Activated T-helper 9 cell treated with anti-CD3 and anti-CD28 coated beads, Interleukin-2, amount 50 U/mL, for 16 hours (primary cell): ENCODE measurements around the gene ZBTB7B.

ENCODE experiments used
- DNase-seq: peaks from one replicate; pipeline ENCODE4 v3.0.0-alpha.2; 2020; ENCODE audit warnings: low read depth

Gene ZBTB7B

DNA sequence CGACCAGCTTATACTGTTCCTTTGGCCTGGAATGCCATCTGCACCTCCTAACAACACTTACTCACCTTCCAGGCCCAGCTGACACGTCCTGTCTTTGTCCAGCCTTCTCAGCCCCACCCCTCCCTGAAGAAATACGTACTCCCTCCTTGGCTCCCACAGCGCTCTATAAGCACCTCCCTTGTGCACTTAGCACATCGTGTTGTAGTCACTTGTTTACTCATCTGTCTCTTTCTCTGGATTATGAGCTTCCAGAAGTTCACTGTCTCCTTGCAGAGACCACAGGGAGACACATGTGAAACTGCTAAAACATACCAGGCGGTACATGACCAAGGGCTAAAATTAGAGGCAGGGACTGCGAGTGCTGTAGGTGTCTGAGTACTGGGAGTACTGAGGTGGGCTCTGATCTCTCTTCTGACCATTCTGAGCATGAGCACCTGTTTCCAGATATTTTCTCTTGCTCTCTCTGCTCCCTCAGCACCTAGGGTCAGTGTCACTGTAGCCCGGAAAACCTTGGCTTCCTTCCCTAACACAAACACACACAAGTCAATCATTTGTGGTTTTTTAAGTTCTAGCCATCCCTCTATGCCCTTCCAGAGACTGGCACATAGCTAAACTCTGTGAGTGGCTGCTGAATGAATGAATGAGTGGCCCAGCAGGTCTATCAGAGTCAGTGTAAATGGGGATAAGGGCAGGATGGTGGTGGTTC lies 36.2 kb downstream of the ZBTB7B start:
- DNase-seq, result no peak

DNA sequence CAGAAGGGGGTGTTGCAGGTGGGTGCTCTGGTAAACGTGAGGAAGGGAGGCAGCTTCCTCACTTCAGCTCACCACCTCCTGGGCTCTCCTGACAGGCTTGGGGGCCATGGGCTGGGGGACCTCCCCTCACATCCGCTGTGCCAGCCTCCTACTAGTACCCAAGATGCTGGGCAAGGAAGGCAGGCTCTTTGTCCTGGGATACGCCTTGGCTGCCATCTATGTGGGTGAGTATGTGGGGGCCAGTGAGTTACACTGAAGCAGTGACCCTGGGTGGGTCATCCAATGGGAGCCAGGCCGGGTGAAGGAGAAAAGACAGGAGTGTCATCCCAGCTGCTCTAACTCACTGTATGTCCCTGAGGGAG lies 36.7 kb downstream of the ZBTB7B start:
- DNase-seq, result no peak

DNA sequence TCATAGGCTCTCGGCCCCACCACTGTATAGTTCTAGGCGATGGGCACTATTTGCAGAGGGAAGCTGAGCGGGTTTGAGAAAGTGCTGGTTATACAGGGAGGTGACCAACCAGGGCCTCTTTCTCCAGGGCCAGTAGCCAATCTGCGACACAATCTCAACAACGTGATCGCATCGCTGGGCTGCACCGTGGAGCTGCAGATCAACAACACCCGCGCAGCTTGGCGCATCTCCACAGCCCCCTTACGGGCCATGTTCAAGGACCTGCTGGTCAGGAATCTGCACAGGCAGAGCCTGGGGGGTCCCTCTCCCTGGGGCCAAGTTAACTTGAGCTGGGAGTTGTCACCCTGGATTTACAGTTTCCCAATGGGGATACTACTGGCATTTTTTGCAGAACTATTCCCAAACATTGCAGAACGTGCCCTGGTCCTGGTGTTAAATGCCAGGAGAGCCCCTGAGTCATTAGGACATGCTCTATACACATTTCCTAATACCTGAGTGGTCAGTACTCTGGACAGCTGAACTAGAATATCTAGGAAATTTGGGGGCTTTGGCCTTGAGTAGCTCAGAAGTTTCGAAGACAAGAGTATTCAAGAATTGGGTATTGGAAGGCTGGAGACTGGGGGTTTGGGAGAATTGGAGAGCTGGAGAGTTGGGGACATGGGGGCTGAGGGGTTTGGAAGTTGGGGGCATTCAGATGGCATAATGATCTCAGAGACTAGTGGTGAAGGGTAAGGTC lies 37.9 kb downstream of the ZBTB7B start:
- no peak for DNase-seq

DNA sequence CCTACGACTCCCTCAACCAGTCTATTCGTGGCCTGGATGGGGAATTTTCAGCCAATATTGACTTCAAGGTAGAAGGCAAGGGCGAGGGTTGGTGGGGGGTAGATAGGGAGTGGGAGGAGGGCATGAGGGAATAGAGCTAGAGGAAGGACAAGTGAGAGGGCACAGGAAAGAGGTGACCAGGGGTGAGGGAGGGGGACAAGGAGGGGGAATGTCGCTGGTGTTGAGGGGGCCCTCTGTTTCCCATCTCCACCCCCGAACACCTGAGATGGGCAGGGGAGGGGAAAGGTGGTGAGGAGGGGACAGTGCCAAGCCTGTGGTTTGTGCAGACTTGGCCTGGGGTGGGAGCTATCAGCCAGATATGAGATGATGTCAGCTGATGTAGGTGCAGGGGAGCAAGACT lies 40.2 kb downstream of the ZBTB7B start:
- no peak for DNase-seq

DNA sequence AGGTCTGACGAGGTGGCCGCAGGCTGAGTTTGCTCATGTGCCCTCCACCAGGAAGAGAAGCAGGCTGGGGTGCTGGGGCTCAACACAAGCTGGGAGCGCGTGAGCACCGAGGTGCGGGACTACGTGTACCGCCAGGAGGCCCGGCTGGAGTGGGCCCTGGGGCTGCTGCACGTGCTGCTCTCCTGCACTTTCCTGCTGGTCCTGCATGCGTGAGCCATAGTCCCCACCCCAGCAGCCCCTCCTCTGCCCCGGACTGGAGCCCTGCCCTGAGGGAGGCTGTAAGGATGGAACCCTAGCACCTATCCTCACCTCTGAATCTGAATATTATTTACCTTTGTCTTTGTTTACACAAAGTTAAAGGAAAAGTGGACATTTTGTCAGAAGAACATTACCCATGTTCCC lies 40.7 kb downstream of the ZBTB7B start:
- no peak for DNase-seq

DNA sequence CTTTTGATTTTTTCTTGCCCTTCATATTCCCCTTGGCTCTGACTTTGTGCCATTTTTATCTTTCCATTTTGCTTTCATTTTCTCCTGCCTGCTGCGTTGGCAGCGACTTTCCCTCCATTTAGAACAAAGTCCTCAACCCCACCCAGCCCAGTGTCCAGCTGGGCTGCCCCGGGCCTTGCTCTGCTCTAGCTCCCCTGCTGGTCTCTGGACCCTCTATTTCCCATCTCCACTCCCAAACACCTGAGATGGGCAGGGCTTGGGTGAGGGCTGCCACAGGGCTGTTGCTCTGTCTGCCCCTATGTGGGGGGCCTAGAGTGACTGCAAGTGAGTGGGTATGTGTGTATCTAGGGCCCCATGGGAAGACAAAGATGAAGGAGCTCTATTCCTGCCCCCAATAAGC lies 41.2 kb downstream of the ZBTB7B start:
- no peak for DNase-seq

DNA sequence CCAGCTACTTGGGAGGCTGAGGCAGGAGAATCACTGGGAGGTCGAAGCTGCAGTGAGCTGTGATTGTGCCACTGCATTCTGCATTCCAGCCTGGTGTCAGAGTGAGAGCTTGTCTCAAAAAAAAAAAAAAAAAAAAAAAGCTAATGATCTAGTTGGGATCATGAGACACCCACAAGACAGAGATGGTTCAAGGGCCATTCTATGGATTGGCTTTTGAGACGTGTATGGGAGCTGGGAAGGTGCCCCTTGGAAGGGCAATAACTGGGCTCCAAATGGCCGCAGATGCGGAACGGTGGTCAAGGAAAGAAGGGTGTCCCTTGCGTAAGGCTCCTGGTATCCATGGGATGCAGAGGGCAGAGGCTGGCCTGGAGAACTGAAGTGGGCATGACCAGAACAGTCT lies 41.8 kb downstream of the ZBTB7B start:
- DNase-seq, result no peak

DNA sequence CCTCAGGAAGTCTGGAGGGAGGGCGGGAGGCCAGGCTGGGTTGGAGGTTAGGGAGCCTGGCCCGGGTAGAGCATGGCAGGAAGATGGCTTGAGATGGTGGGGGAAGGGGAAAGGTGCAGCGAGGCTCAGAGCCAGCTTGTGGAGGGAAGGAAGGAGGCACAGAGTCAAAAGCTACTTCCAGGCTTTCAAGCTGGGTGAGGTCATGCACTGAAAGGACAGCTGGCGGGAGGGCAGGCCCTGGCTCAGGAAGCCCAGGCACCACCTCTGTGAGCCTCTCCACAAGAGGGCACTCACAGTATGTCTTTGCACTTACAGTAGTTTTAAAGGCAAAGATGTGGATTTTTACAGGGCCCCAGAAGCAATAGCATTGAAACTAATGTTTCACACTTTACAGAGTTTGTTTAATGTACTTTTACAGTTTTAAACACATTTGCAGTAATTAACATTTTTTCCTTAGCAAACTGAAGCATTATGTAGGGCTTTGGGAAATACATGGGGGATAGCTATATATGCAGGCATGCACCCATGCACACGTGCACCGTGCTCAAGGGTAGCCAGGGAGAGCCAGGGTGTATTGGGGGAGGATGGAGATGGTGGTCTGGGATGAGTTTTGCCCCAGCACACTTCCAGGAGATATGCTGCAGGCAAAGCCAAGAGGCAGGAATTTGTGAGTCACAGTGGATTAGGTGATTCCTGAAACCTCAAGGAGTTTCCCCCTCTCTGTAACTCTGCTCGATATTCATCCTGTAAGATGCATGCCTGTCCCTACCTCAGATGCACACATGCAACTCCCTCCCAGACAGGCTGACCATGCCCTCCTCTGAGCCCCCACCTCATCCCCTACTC lies 42.4 kb downstream of the ZBTB7B start:
- peak; percentile 33 for DNase-seq

DNA sequence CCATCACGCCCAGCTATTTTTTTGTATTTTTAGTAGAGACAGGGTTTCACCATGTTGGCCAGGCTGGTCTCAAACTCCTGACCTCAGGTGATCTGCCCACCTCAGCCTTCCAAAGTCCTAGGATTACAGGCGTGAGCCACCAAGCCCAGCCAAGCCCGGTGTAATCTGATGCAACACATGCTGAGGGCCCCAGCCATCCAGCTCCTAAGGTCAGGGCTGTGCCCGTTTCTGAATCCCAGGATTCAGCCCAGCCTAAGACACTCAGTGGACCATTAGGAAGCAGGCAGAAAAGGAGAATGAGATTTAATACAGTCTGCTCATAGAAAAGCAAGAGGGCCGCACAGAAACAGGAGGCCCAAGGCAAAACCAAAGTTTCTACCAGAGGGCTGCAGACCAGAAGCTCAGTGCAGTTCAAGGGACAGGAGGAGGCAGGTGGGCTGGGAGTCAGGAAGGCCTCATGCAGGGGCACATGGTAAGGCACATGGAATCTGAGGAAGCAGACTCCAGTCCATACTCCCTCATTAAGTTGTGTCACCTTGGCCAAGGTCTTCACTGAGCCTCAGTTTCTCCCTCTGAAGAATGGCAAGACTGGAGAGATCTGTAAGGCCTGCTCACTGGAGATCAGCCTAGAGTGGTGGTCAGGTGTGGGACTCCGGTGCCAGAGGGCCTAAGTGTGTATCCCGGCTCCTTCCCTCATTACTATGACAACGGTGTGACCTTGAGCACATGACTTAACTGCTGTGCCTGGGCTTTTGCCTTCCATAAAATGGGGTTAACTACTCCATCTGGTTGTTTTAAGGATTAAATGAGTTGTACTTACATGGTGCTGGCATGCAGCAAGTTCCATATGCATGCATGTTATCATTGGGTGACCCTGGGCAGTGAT lies 46.1 kb downstream of the ZBTB7B start:
- DNase-seq, result no peak

DNA sequence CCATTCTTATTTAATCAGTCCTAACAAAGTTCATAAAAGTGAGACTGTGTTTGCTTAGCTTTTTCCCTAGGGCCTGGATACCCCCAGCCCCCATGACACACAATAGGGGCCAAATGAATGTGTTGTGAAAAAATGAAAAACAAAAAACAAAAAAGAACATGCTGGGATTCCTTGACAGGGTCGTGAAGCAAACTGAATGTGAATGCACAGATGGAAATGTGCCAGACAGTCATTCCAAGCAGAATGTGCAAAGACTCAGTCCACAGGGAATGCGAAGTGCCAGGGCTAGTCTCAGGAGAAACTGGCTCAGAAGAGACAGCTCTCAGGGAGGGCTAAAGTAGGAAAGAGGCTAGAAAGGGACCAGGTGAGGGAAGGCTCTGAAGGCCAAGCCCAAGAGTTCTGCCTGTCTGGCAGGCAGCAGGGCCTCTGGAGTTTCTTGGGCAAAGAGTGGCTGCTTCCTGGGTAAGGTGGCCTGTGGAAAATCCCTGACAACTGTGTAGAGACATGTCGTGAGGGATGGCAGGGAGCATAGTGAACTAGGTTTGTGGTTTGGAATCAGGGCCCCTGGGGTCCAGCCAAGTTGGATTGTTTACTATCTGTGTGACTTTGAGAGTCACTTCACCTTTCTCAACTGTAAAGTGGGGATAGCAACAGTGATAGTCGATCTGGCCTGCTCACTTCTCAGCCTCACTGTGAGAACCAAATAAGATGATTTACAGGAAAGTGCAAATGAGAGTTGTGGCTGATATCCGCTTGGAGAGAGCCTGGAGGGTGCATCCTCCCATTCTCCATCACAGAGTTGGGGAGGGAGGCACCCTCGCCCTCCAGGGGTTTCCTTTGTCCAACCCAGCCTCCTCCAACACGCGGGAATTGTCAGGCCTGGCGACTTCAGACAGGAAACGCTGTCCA lies 47.3 kb downstream of the ZBTB7B start:
- no peak for DNase-seq

DNA sequence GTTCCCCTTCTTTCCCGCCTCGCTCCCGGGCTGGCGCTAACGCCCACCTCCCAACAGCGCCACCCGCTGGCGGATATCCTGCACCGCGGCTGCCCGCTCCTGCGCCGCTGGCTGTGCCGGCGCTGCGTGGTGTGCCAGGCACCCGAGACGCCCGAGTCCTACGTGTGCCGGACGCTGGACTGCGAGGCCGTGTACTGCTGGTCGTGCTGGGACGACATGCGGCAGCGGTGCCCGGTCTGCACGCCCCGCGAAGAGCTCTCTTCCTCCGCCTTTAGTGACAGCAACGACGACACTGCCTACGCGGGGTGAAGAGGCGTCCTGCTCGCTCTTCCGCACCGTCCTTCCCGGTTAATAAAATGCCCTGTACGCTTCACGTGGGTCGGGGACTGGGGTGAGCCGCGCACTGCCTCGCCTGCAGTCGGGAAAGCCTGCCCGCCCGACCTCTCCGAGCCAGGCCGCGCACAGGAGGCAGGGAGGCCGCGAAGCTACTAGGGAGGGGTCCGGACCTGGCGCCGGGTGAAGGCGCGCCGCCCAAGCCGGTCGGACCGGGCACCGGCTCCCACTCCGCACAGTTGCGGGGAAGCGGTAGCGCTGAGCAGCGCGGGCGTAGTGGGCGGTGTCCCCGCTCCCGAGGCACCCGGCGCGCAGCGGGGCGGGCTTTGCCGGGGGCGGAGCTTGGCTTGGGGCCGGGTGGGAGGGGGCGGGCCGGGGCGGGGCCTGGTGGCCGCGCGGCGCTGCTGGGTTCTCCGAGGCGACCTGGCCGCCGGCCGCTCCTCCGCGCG lies 48.1 kb downstream of the ZBTB7B start, which contains the start of gene ADAM15:
TSS of gene ADAM15 (plus strand) at position 757 of the 782 bp plus-strand sequence. CDS start 71 bp downstream, outside the sequence.
- DNase-seq, result peak; percentile 75

DNA sequence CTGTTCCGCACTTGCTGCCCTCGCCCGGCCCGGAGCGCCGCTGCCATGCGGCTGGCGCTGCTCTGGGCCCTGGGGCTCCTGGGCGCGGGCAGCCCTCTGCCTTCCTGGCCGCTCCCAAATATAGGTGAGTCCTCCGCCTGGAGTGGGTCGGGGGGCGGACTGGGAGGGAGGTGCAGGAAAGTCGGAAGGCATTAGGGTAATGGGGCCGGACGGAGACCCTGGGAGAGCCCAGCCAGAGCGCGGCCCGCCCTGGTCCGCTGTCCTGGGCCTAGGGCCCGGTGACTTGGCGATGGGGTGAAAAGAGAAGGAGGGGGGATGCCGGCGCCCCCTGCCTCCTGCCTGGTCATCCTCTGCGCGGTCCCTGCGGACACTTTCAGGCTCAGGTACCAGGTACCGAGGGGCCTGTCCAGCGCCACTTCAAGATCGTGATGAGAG lies 48.8 kb downstream of the ZBTB7B start:
- no peak for DNase-seq

DNA sequence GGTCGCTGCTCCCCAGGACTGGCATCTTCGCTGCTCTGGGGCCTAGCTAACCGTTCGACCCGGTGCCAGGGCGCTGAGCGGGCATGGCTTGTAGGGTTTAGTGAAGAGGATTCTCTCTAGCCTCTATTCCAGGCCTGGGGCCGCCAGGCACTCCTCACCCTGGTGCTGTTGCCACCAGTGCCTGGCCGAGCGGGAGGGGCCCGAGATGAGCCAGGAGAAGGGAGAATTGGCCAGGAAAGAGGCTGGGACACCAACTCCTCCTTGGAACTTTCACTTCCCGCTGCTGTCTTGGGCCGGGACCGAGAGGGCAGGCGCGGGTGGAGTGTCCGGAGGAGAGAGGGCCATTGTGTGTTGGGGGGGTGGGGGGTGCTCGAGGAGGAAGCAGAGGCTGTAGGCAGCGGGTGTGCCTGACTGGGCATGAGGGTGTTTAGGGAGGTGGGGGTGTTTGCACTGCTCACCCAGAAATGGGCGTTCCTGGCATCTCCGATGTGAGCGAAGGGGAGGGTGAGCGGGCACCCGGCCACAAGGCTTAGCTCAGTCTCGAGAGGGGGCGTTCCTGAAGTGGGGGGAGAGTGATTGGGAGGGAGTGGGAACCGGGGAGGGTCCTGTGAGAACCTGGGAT lies 49.3 kb downstream of the ZBTB7B start:
- DNase-seq, result peak; percentile 9

DNA sequence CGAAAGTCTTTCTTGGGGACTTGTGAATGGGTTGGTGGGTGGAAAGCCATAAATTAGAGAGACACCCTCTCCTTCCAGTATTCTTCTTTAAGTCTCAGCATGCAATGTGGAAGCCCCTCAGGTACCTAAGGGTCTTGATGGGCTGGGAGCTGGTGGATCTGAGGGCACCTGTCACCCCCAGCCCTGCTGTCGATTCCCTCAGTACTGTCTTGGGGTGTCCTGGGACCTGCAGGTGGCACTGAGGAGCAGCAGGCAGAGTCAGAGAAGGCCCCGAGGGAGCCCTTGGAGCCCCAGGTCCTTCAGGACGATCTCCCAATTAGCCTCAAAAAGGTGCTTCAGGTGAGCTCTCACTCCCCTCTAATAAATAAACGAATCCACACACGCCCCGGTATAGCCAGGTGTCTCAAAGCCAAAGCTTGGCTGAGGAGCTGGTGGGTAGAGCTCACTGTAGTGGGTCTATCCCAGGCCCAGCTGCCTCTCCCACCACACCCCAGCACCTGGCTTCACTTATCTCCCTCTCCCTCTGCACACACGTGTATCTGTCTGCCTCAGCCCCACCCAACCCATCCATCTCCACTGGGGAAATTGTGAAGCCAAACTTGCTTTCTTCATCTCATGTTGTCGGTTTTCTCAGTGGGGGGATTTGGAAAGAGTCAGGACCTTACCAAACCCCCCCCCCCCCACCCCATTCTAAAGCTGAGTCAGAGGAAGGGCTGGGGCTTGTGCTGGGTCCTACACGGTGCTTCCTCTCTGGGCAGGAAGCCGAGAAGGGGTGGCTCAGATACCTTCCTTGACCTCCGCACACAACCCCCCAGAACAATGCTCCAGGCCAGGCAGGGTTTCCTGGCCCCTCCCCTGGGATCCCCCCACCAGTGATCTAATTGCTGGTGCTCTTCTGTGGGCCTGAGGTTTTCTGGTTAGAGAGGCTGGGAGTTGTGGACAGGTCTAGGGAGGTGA lies 50.1 kb downstream of the ZBTB7B start:
- DNase-seq, result no peak

DNA sequence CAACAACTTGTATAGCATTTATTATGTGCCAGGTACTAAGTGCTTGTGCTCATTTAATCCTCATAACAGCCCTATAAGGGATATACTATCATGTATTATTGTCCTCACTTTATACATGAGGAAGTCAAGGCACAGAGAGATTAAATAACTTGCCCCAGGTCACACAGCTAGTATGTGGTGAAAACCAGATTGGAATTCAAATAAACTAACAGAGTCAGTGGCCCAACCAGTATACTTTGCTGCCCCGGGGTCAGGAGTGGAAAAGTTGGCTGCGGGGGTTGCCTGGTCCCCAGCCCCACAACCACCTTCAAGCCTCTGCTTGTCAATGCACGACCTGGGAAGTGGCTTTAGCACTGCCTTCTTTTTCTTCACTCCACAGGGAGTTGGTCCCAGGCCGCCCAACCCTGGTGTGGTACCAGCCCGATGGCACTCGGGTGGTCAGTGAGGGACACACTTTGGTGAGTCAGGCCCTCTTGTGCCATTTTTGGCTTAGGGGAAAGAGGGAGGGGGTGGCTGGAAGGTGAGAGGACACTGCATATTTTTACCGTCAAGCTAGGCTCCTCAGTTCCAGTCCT lies 51.0 kb downstream of the ZBTB7B start:
- DNase-seq, result no peak

DNA sequence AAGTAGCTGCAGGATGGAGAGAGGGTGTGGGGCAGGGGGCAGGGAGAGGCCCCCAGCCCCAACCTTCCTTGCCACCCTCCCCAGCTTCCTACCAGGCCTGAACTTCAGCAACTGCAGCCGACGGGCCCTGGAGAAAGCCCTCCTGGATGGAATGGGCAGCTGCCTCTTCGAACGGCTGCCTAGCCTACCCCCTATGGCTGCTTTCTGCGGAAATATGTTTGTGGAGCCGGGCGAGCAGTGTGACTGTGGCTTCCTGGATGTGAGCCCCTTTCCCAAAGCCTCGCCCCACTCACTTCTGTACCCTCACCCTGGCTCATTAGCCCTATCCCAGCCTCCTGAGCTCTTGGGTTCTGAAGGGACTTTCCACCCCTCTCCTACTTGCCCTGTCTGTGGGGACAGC lies 54.5 kb downstream of the ZBTB7B start:
- no peak for DNase-seq

DNA sequence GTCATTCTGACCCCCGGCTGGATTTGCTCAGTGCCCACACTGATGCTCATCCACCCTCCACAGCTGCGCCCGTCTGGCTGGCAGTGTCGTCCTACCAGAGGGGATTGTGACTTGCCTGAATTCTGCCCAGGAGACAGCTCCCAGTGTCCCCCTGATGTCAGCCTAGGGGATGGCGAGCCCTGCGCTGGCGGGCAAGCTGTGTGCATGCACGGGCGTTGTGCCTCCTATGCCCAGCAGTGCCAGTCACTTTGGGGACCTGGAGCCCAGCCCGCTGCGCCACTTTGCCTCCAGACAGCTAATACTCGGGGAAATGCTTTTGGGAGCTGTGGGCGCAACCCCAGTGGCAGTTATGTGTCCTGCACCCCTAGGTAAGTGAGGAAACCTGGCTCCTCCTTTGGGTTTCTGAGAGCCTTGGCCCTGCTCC lies 55.2 kb downstream of the ZBTB7B start:
- DNase-seq, result no peak

DNA sequence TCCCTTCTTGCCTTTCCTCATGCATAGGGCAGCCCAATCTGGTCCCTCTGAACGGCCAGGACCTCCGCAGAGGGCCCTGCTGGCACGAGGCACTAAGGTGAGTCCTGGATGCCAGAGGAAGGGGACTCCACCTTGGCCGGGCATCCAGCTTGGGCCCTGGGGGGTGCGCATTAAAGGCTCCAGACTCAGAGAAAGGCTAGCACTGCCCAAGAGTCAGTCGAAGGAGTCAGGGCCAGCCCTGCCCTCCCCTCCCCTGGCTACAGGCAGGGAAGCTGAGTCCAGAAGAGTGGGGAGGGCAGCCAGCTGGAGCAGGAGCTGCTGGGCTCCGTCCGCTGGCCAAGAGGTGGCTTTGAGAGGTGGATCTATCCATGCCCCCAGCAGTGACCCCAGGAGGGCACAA lies 58.1 kb downstream of the ZBTB7B start:
- no peak for DNase-seq
